Mononuclear cell (primary cell): Measurements from ENCODE around the gene PSMB8. TPM values are rescaled to one million over a fixed set of nuclear protein-coding genes. Genes with fewer than 3 reads are reported as not detected.

Experiments
- H3K27me3 ChIP-seq: 2 replicates; pipeline ENCODE4 v1.6.0; 2011; ENCODE audit warnings: low read length, control low read depth; ENCODE audit not compliant: insufficient read depth
- H3K4me1 ChIP-seq: 2 replicates; pipeline ENCODE4 v1.5.1; 2011; ENCODE audit warnings: mild to moderate bottlenecking, low read length, control low read depth; ENCODE audit not compliant: insufficient read depth
- H3K4me3 ChIP-seq: 2 replicates; pipeline ENCODE4 v1.5.1; 2011; ENCODE audit warnings: mild to moderate bottlenecking, low read length, moderate library complexity
- H3K9me3 ChIP-seq: 2 replicates; pipeline ENCODE4 v1.5.1; 2011; ENCODE audit warnings: low read depth, mild to moderate bottlenecking, control low read depth, low read length
- total RNA-seq: library from RNA; depleted of rRNA; stranded (reverse); fragments of >200 nt; gene quantifications from one replicate; pipeline ENCODE4 v1.2.3, GENCODE V29; 2012

PSMB8 gene
- total RNA-seq, 1 donor, result 81.4 TPM

- H3K9me3 ChIP-seq, result no peaks in the 10 kb centered on the region
- no peak overlapping the region for H3K4me3 ChIP-seq
- H3K4me1 ChIP-seq, result peaks cover 80% of the 10 kb centered on the region
- H3K27me3 ChIP-seq, result no peaks in the 10 kb centered on the region
Measured at GRCh38 chr6:32847795-32848194, 3.9 kb upstream of the PSMB8 start.

- Histone ChIP-seq H3K27me3 (no peaks in the 10 kb centered on the region), H3K4me1 (peaks cover 82% of the 10 kb centered on the region), H3K9me3 (no peaks in the 10 kb centered on the region), H3K4me3 (no peak overlapping the region)
Measured at GRCh38 chr6:32847004-32847403, 3.2 kb upstream of the PSMB8 start.

DNA sequence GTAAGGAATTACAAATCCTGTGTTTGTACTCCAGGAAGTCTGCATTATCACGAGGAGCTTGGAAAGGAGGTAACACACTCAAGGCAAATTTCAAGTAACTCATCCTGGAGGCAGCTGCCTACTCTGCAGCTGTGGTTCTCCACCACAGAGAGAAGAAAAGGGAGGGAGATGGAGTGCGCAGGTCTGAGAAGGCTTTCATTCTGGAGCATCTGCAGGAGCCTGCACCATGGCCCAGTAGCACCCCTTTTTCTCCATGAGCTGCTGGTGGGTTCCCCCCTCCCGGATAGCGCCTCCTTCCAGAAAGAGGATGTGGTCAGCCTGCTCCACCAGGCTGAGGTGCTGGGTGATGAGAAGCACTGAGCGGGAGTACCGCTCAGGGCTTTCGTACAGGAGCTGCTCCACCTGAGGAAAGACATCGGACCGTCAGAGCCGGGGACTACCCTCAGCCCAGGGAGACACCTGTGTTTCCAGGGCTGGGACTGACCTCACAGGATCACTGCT lies 1.6 kb upstream of the PSMB8 start:
- H3K9me3 ChIP-seq, result no peaks in the 10 kb centered on the region
- H3K4me3 ChIP-seq, result peak overlapping the region; percentile 78
- no peaks in the 10 kb centered on the region for H3K27me3 ChIP-seq
- peaks cover 82% of the 10 kb centered on the region for H3K4me1 ChIP-seq

GRCh38 chr6:32844839-32845383 lies 1.1 kb upstream of the PSMB8 start:
- Histone ChIP-seq H3K4me3 (peak overlapping the region; percentile 78), H3K4me1 (peaks cover 82% of the 10 kb centered on the region), H3K9me3 (no peaks in the 10 kb centered on the region), H3K27me3 (no peaks in the 10 kb centered on the region)

DNA sequence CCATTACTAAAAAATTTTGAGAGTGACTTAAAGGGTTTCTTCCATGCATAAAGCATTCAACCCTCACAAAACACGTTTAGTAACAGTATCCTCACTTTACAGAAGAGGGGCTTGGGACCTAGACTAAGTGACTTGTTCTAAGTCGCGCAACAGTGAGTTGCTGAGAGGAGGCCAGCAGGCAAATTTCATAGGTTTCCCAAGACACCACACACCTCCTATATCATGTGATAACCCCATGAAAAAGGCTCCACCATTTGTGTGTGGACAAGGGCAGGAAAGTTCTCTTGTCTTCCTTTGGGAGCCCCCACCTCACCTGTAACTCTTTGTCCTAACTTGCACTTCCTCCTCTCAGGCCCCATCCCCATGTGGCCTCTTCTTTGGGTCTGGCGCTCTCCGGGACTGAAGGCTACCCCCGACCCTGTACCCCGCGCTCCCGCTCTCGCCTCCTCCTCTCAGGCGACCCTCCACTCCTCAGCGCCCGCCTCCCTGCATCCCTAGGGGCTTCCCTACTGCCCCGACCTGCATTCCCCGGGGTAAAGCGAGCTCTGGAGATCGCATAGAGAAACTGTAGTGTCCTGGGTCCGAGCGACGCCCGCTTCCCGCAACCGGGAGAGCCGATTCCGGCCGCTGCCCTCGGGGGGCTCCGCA lies 392 bp downstream of the PSMB8 start:
- Histone ChIP-seq H3K27me3 (no peaks in the 10 kb centered on the region), H3K4me1 (peaks cover 80% of the 10 kb centered on the region), H3K9me3 (no peaks in the 10 kb centered on the region), H3K4me3 (peak overlapping the region; percentile 78)

GRCh38 chr6:32842690-32843089 lies 1.2 kb downstream of the PSMB8 start:
- Histone ChIP-seq H3K4me3 (peak overlapping the region; percentile 78), H3K27me3 (no peaks in the 10 kb centered on the region), H3K4me1 (peaks cover 76% of the 10 kb centered on the region), H3K9me3 (no peaks in the 10 kb centered on the region)

- peak overlapping the region; percentile 78 for H3K4me3 ChIP-seq
Measured at GRCh38 chr6:32842021-32842650, 1.7 kb downstream of the PSMB8 start.

DNA sequence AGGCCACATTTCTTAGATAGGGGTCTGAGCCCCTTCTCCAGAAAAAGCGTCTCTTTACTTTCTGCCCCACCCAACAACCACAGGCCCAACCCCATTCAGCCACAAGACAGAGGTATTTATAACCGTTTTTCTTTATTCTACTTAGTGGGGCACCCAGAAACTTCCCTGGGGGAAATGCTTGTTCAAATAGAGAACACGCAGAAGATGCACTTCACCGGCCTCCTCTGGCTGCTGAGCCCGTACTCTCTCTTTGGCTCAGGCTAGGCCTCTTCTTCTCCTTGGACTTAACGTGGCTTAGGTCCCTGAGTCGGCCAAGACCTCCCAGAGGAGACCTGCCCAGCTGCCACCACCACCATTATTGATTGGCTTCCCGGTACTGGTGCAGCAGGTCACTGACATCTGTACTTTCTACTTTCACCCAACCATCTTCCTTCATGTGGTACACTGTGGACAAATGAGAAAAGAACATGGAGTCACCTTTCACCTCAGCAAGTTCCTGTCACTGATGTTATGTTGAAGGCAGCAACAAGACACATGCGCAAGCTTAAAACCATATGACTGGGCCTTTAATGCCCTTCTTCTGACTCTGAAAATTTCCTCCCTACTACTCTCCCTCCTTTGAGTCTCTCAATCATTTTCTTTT lies 3.1 kb downstream of the PSMB8 start:
- H3K4me3 ChIP-seq, result no peak overlapping the region
- no peaks in the 10 kb centered on the region for H3K9me3 ChIP-seq
- no peaks in the 10 kb centered on the region for H3K27me3 ChIP-seq
- H3K4me1 ChIP-seq, result peaks cover 72% of the 10 kb centered on the region

More at GRCh38 chr6:32842021-32842650, 1.7 kb downstream of the PSMB8 start:
- Histone ChIP-seq H3K4me1 (peaks cover 76% of the 10 kb centered on the region), H3K27me3 (no peaks in the 10 kb centered on the region), H3K9me3 (no peaks in the 10 kb centered on the region)

- peaks cover 66% of the 10 kb centered on the region for H3K4me1 ChIP-seq
- no peaks in the 10 kb centered on the region for H3K27me3 ChIP-seq
- no peaks in the 10 kb centered on the region for H3K9me3 ChIP-seq
- H3K4me3 ChIP-seq, result no peak overlapping the region
Measured at GRCh38 chr6:32839356-32839755, 4.5 kb downstream of the PSMB8 start.

DNA sequence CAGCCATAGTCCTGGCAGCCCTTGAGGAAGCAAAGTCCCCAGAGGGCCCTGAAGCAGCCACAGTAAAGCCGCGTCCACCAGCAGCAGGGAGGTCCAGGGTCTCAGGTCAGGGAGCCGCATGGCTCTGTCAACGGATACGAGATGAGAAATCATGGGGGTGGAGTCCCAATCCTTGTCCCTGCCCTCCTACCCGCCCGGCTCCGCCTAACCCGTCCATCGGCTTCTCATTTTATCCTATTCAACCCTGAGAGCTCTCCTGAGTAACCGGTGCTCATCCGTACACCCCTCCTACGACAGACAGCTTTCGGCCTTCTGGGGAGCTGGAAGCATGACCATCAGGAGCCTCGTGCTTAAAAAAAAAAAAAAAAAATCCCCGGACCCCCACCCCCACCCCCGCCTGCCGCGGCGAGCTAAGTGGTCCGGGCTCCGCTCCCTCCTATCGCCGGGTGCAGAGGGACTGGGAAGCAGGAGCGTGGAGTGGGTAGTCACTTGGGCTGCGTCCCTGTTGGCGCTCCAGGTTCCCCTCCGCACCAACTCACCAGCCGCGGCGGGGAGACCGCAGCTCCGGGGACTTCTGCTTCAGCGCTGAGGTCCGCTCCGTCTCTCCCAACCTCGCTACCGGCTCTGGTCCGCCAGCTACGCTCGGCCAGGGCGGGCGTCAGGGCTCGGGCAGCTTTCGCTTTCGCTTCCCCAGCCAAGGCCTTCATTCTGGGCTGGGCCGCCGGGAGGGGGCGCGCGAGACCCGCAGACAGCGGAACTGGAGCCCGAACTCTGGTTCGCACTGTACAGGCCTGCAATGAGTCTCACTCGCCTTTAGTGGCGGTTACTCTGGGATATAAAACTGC lies 5.5 kb downstream of the PSMB8 start, which contains the start of gene TAP2:
Gene TAP2, minus strand, starts transcription at position 626 of the 845 bp plus-strand sequence. Its CDS starts 506 bp downstream, at position 120.
- peaks cover 66% of the 10 kb centered on the region for H3K4me1 ChIP-seq

GRCh38 chr6:32837651-32838113 lies 6.2 kb downstream of the PSMB8 start:
- H3K9me3 ChIP-seq, result no peaks in the 10 kb centered on the region
- H3K4me1 ChIP-seq, result peaks cover 59% of the 10 kb centered on the region
- H3K27me3 ChIP-seq, result no peaks in the 10 kb centered on the region
- H3K4me3 ChIP-seq, result peak overlapping the region; percentile 62

More for the DNA sequence above, 5.5 kb downstream of the PSMB8 start, which contains the start of gene TAP2:
- Histone ChIP-seq H3K4me3 (peak within 1 kb of the TSS; percentile 62), H3K27me3 (no peaks in the 10 kb centered on the region), H3K9me3 (no peaks in the 10 kb centered on the region)

DNA sequence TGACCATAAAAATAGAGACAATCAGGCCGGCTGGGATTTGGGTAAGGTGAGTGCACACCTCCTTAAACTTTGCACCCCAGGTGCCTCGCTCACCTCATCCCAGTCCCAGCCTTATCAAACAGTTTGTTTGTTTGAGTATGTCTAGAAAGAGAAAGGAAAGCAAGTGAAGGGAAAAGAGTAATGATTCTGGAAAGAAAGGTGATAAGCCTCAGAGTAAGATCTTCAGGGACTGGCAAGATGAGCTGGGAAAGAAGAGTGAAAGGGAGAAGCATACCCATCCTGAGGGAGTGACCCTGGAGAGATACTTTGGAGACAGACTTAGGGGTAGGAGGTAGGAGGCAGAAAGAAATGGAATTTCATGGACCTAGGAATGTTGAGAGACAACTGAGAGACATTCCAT lies 7.0 kb downstream of the PSMB8 start:
- Histone ChIP-seq H3K27me3 (no peaks in the 10 kb centered on the region), H3K4me1 (peaks cover 51% of the 10 kb centered on the region), H3K4me3 (no peak overlapping the region), H3K9me3 (no peaks in the 10 kb centered on the region)

GRCh38 chr6:32835167-32835893 lies 8.5 kb downstream of the PSMB8 start:
- Histone ChIP-seq H3K4me3 (no peak overlapping the region), H3K27me3 (no peaks in the 10 kb centered on the region), H3K9me3 (no peaks in the 10 kb centered on the region), H3K4me1 (peaks cover 36% of the 10 kb centered on the region)

- Histone ChIP-seq H3K27me3 (no peaks in the 10 kb centered on the region), H3K9me3 (no peaks in the 10 kb centered on the region), H3K4me1 (peaks cover 19% of the 10 kb centered on the region), H3K4me3 (no peak overlapping the region)
Measured at GRCh38 chr6:32833664-32834063, 10.2 kb downstream of the PSMB8 start.
